NCI-H774 (cell line): ENCODE results near the gene PRPH2.
"Not testable (repeated sequence)": the region's sequence is repeated elsewhere in the genome, so short reads cannot be mapped to it uniquely, and the experiment has no call there.

Experiments used
- DNase-seq: peaks from one replicate; lab custom pipeline; 2025; lab: John Stamatoyannopoulos, UW

Gene PRPH2

GRCh38 chr6:42698217-42698616 lies 24.2 kb downstream of the PRPH2 start:
- DNase-seq: no peak

- DNase-seq: no peak
These were observed 25.1 kb downstream of the PRPH2 start for GRCh38 chr6:42697268-42697655.

GRCh38 chr6:42696526-42697267 lies 25.7 kb downstream of the PRPH2 start:
- DNase-seq: no peak

- DNase-seq: no peak
These were observed 27.8 kb downstream of the PRPH2 start for GRCh38 chr6:42694586-42694985.

- no peak for DNase-seq
These were observed 28.6 kb downstream of the PRPH2 start for GRCh38 chr6:42693725-42694323.

GRCh38 chr6:42692137-42692911 lies 30.1 kb downstream of the PRPH2 start:
- no peak for DNase-seq

- no peak for DNase-seq
These were observed 31.5 kb downstream of the PRPH2 start for GRCh38 chr6:42690872-42691271.

GRCh38 chr6:42690151-42690702 lies 32.2 kb downstream of the PRPH2 start:
- DNase-seq: no peak

- DNase-seq: no peak
These were observed 33.0 kb downstream of the PRPH2 start for GRCh38 chr6:42689371-42689770.

- DNase-seq: no peak
These were observed 34.1 kb downstream of the PRPH2 start for GRCh38 chr6:42688281-42688680.

- DNase-seq: no peak
These were observed 43.0 kb downstream of the PRPH2 start for GRCh38 chr6:42679358-42679757.

GRCh38 chr6:42674780-42675179 lies 47.6 kb downstream of the PRPH2 start:
- DNase-seq: no peak

GRCh38 chr6:42674368-42674767 lies 48.0 kb downstream of the PRPH2 start:
- not testable (repeated sequence) for DNase-seq

- no peak for DNase-seq
These were observed 57.7 kb downstream of the PRPH2 start for GRCh38 chr6:42664718-42665117.

GRCh38 chr6:42661540-42662153 lies 60.8 kb downstream of the PRPH2 start:
- peak; percentile 59 for DNase-seq

- no peak for DNase-seq
These were observed 62.6 kb downstream of the PRPH2 start for GRCh38 chr6:42659806-42660205.

GRCh38 chr6:42653851-42654250 lies 68.5 kb downstream of the PRPH2 start:
- no peak for DNase-seq

GRCh38 chr6:42652024-42652746 lies 70.2 kb downstream of the PRPH2 start:
- DNase-seq: no peak
